Measurements from ENCODE around the gene OR13G1.
"Not testable (repeated sequence)": the region's sequence is repeated elsewhere in the genome, so short reads cannot be mapped to it uniquely, and the experiment has no call there.

The OR13G1 gene, protein sequence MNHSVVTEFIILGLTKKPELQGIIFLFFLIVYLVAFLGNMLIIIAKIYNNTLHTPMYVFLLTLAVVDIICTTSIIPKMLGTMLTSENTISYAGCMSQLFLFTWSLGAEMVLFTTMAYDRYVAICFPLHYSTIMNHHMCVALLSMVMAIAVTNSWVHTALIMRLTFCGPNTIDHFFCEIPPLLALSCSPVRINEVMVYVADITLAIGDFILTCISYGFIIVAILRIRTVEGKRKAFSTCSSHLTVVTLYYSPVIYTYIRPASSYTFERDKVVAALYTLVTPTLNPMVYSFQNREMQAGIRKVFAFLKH

GRCh38 chr1:247679639-247680038 lies at the start of gene OR13G1:
OR13G1 (minus strand) TSS chr1:247679739; CDS start chr1:247673041, 6,698 bp downstream.
- H3K4me3 Mint-ChIP-seq: no peak within 1 kb of the TSS
- H3K4me1 Mint-ChIP-seq: no peaks in the 10 kb centered on the region
- H3K27me3 Mint-ChIP-seq: peaks cover 2% of the 10 kb centered on the region
- no peaks in the 10 kb centered on the region for H3K36me3 Mint-ChIP-seq (ENCODE audit: low read depth)
- H3K9me3 Mint-ChIP-seq: no peaks in the 10 kb centered on the region
- H3K27ac Mint-ChIP-seq: no peak within 1 kb of the TSS
- ATAC-seq (no peak), DNase-seq (no peak)

DNA sequence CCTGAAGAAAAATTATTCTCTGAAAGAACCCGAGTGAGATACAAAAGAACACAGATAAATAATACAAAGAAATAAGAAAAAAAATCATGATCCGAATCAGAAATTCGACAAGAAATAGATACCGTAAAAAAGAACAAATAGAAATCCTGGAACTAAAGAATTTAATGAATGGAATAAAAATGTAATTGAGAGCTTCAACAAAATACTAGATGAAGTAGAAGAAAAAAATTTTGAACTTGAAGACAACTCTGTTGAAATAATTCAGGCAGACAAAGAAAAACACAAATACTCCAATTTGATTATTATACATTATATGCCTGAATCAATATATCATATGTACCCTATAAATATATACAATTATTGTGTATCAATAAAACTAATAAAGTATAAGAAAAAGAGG lies 41.7 kb upstream of the OR13G1 start:
- H3K27me3 Mint-ChIP-seq: no peaks in the 10 kb centered on the region
- H3K4me1 Mint-ChIP-seq: no peaks in the 10 kb centered on the region
- H3K27ac Mint-ChIP-seq: no peak overlapping the region
- no peak overlapping the region for H3K4me3 Mint-ChIP-seq
- no peak for ATAC-seq
- no peak for DNase-seq
- H3K36me3 Mint-ChIP-seq (ENCODE audit: low read depth): no peaks in the 10 kb centered on the region
- H3K9me3 Mint-ChIP-seq: peaks cover 10% of the 10 kb centered on the region

- H3K4me1 Mint-ChIP-seq: no peaks in the 10 kb centered on the region
- H3K27me3 Mint-ChIP-seq: no peaks in the 10 kb centered on the region
- H3K9me3 Mint-ChIP-seq: no peaks in the 10 kb centered on the region
- DNase-seq (no peak), ATAC-seq (no peak)
- no peak within 1 kb of the TSS for H3K27ac Mint-ChIP-seq
- no peak within 1 kb of the TSS for H3K4me3 Mint-ChIP-seq
- no peaks in the 10 kb centered on the region for H3K36me3 Mint-ChIP-seq (ENCODE audit: low read depth)
Measured at GRCh38 chr1:247716546-247716945, 37.0 kb upstream of the OR13G1 start, which contains the start of gene OR6F1. OR6F1 (minus strand) TSS chr1:247716646; CDS start chr1:247712755, 3,891 bp downstream.

DNA sequence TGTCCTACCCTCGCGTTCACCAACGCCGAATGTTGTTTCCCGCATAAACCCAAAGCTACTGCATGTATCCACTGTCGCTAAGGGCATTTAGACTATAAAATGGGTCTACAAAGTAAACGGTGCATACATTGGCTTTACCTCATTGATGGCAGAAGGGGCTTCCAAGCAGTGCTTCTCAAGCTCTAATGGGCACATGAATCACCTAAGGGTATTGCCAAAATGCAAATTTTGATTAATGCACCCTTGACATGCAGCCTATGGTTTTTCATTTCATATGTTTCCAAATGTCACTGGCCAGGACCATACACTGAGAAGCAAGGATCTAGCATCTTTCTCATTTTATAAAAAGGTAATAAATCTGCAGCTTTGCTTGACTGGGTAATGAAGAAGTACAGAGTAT lies 34.2 kb upstream of the OR13G1 start:
- no peaks in the 10 kb centered on the region for H3K27me3 Mint-ChIP-seq
- DNase-seq (no peak), ATAC-seq (no peak)
- no peaks in the 10 kb centered on the region for H3K4me1 Mint-ChIP-seq
- H3K27ac Mint-ChIP-seq: no peak overlapping the region
- no peak overlapping the region for H3K4me3 Mint-ChIP-seq
- H3K9me3 Mint-ChIP-seq: peaks cover 4% of the 10 kb centered on the region
- H3K36me3 Mint-ChIP-seq (ENCODE audit: low read depth): no peaks in the 10 kb centered on the region

DNA sequence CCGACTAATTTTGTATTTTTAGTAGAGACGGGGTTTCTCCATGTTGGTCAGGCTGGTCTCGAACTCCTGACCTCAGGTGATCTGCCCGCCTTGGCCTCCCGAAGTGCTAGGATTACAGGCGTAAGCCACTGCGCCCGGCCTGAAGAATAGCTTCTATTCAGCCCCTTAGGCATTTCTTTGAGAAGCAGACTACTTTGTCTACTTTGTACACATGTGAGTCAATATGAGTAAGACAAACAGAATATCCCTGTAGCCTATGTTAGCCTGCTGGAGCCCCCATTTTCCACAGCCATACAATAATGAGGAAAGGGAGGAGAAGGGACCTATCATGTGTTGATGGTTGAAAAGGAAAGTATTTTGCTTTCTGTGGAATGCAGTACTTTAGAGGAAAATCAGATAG lies 31.1 kb upstream of the OR13G1 start:
- not testable (repeated sequence) for H3K36me3 Mint-ChIP-seq (ENCODE audit: low read depth); H3K4me3 Mint-ChIP-seq; H3K9me3 Mint-ChIP-seq

GRCh38 chr1:247701338-247701737 lies 21.8 kb upstream of the OR13G1 start:
- H3K27ac Mint-ChIP-seq: no peak overlapping the region
- DNase-seq (no peak), ATAC-seq (no peak)
- H3K4me1 Mint-ChIP-seq: no peaks in the 10 kb centered on the region
- H3K9me3 Mint-ChIP-seq: no peaks in the 10 kb centered on the region
- H3K27me3 Mint-ChIP-seq: no peaks in the 10 kb centered on the region
- no peak overlapping the region for H3K4me3 Mint-ChIP-seq
- H3K36me3 Mint-ChIP-seq (ENCODE audit: low read depth): no peaks in the 10 kb centered on the region

More for the DNA sequence above, 31.1 kb upstream of the OR13G1 start:
- H3K4me1 Mint-ChIP-seq, ATAC-seq, H3K27ac Mint-ChIP-seq, H3K27me3 Mint-ChIP-seq, DNase-seq: not testable (repeated sequence)

GRCh38 chr1:247681288-247681897 lies 1.9 kb upstream of the OR13G1 start:
- H3K4me3 Mint-ChIP-seq: no peak overlapping the region
- no peak overlapping the region for H3K27ac Mint-ChIP-seq
- H3K36me3 Mint-ChIP-seq (ENCODE audit: low read depth): no peaks in the 10 kb centered on the region
- no peaks in the 10 kb centered on the region for H3K4me1 Mint-ChIP-seq
- DNase-seq (peak; percentile 42), ATAC-seq (peak; percentile 43)
- peaks cover 4% of the 10 kb centered on the region for H3K27me3 Mint-ChIP-seq
- H3K9me3 Mint-ChIP-seq: no peaks in the 10 kb centered on the region

GRCh38 chr1:247680171-247680570 lies 632 bp upstream of the OR13G1 start:
- H3K36me3 Mint-ChIP-seq (ENCODE audit: low read depth): no peaks in the 10 kb centered on the region
- ATAC-seq: no peak
- no peaks in the 10 kb centered on the region for H3K9me3 Mint-ChIP-seq
- H3K4me3 Mint-ChIP-seq: no peak overlapping the region
- peaks cover 2% of the 10 kb centered on the region for H3K27me3 Mint-ChIP-seq
- DNase-seq: no peak
- H3K27ac Mint-ChIP-seq: no peak overlapping the region
- H3K4me1 Mint-ChIP-seq: no peaks in the 10 kb centered on the region

DNA sequence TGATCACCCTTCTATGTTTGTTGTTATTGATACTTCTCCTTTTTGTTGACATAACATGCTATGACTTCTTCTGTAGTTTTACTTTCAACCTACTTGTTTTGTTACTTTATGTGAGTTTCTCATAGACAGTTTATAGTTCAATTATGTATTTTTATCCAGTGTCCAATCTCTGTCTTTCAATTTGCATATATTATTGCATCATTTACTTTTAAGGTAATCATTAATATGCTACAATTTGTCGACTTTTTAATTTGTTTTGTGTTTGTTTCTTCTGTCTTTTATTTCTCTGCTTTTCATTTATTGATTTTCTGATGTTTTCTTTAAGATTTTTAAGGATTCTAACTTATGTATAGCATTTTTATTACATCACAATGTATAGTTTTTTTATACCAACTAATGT lies 10.3 kb downstream of the OR13G1 start:
- H3K4me1 Mint-ChIP-seq: no peaks in the 10 kb centered on the region
- H3K9me3 Mint-ChIP-seq: peaks cover 7% of the 10 kb centered on the region
- H3K27ac Mint-ChIP-seq: no peak overlapping the region
- H3K27me3 Mint-ChIP-seq: no peaks in the 10 kb centered on the region
- H3K36me3 Mint-ChIP-seq (ENCODE audit: low read depth): no peaks in the 10 kb centered on the region
- no peak overlapping the region for H3K4me3 Mint-ChIP-seq
- ATAC-seq (no peak), DNase-seq (no peak)

DNA sequence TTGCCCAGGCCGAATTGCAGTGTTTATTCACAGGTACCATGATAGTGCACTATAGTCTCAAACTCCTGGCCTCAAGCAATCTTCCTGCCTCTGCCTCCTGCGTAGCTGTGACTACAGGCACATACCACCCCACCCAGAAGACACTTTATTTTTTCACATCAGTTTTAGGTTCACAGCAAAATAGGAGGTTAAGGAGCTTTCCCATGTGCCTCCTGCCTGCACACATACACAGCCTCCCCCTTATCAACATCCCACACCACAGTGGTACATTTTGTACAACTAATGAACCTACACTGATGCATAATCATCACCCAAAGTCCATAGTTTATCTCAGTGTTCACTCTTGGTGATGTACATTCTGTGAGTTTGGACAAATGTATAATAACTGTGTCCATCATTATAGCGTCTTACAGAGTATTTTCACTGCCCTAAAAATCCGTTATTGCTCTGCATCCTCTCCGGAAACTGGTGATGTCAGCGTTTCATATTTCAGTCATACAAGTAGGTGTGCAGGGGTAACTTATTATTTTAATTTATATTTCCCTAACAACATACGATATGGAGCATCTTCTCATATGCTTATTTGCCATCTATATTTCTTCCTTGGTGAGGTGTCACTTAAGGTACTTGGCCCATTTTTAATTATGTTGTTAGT lies 23.2 kb downstream of the OR13G1 start:
- Mint-ChIP-seq H3K9me3 (no peaks in the 10 kb centered on the region), H3K27ac (no peak overlapping the region)

DNA sequence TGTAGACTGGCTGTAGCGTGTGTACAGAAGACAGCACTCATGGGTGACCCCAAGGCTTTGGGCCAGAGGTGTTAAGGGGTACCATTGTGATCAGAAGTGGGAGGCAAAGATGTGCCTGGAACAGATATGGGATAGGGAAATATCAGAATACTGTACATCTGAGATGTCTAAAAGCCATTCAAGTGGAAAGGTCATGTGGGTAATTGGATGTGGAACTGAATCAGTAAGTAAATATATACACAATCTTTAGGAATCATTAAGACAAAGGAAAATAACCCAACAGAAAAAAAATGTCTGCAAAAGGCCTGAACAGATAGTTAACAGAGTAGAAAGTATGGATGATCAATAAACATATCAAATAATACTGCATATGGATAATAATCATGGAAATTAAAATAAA lies 26.5 kb downstream of the OR13G1 start:
- Mint-ChIP-seq H3K36me3 (ENCODE audit: low read depth) (no peaks in the 10 kb centered on the region), H3K4me3 (no peak overlapping the region), H3K27ac (no peak overlapping the region), H3K27me3 (no peaks in the 10 kb centered on the region), H3K4me1 (no peaks in the 10 kb centered on the region), H3K9me3 (no peaks in the 10 kb centered on the region)
- ATAC-seq (no peak), DNase-seq (no peak)

More for the DNA sequence above, 23.2 kb downstream of the OR13G1 start:
- DNase-seq: no peak
- H3K4me1 Mint-ChIP-seq: no peaks in the 10 kb centered on the region
- H3K4me3 Mint-ChIP-seq: no peak overlapping the region
- no peaks in the 10 kb centered on the region for H3K36me3 Mint-ChIP-seq (ENCODE audit: low read depth)
- ATAC-seq: no peak
- no peaks in the 10 kb centered on the region for H3K27me3 Mint-ChIP-seq

DNA sequence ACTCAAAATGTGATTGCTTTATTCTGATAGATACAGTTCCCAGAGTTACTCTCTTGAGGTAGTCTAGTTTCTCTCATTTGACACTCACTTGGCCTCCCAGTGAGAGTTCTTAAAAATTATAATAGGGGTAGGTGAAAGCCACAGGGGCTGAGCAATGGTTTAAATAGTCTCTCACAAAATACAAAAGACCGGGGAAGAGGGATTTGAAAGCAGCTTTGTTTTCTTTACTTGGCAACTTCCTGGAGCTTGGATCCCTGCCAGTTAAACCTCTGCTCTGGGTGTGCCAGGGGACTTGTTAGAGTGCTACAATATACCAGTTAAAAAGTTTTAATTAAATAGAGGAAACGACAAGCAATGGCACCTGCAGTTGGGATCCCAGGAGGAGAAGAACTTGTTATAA lies 31.7 kb downstream of the OR13G1 start:
- Mint-ChIP-seq H3K9me3 (no peaks in the 10 kb centered on the region), H3K4me3 (no peak overlapping the region)

DNA sequence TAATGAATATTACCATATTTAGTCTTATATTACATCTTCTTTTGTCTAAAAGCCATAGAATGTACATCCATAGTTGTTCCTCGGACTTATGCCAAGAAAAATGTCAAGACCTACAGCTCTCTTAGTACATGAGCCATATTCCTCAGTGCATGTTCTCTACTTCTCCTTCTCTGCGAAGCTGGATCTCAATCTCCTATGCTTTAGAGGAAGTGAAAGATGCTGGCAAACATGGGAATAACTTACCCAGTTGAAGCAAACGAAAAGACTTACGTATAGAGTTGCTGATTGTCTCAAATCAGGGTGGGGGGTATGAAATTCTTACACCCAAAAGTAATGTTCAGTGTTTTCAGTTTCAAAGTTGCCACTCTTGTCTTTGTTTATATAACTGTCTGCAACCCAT lies 32.7 kb downstream of the OR13G1 start:
- Mint-ChIP-seq H3K27ac (no peak overlapping the region), H3K4me1 (no peaks in the 10 kb centered on the region), H3K9me3 (no peaks in the 10 kb centered on the region), H3K4me3 (no peak overlapping the region), H3K36me3 (ENCODE audit: low read depth) (no peaks in the 10 kb centered on the region), H3K27me3 (no peaks in the 10 kb centered on the region)
- ATAC-seq: no peak
- DNase-seq: no peak

More for the DNA sequence above, 31.7 kb downstream of the OR13G1 start:
- Mint-ChIP-seq H3K36me3 (ENCODE audit: low read depth) (no peaks in the 10 kb centered on the region), H3K4me1 (no peaks in the 10 kb centered on the region), H3K27me3 (no peaks in the 10 kb centered on the region), H3K27ac (no peak overlapping the region)
- no peak for DNase-seq
- ATAC-seq: no peak

DNA sequence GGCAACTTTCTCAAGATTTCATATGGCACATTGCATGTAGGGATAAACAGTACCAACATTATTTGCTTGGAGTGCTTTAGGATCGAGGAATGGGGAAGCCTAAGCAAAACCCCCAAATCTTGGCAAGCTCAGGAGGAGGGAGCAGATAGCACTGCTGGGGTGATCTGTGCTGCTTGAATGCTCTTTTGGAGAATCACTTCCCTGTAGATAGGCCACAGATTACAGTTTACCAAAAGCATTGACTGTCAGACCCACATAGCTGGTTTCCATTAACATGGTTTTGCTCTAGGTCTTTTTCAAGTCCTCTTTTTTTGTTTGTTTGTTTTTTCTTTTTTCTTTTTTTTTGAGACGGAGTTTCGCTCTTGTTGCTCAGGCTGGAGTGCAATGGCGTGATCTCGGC lies 36.8 kb downstream of the OR13G1 start:
- peaks cover 2% of the 10 kb centered on the region for H3K36me3 Mint-ChIP-seq (ENCODE audit: low read depth)
- H3K27ac Mint-ChIP-seq: no peak overlapping the region
- H3K9me3 Mint-ChIP-seq: peaks cover 8% of the 10 kb centered on the region
- no peak overlapping the region for H3K4me3 Mint-ChIP-seq
- ATAC-seq (no peak), DNase-seq (no peak)
- peaks cover 20% of the 10 kb centered on the region for H3K27me3 Mint-ChIP-seq
- peaks cover 4% of the 10 kb centered on the region for H3K4me1 Mint-ChIP-seq

- ATAC-seq (peak; percentile 70), DNase-seq (peak; percentile 38)
- no peak overlapping the region for H3K4me3 Mint-ChIP-seq
Measured at GRCh38 chr1:247639381-247639981, 40.1 kb downstream of the OR13G1 start.

More at GRCh38 chr1:247639381-247639981, 40.1 kb downstream of the OR13G1 start:
- peaks cover 8% of the 10 kb centered on the region for H3K9me3 Mint-ChIP-seq
- peaks cover 2% of the 10 kb centered on the region for H3K36me3 Mint-ChIP-seq (ENCODE audit: low read depth)
- H3K27ac Mint-ChIP-seq: no peak overlapping the region
- H3K4me1 Mint-ChIP-seq: peaks cover 4% of the 10 kb centered on the region
- peaks cover 26% of the 10 kb centered on the region for H3K27me3 Mint-ChIP-seq

Measured in activated naive CD8-positive, alpha-beta T cell treated with anti-CD3 and anti-CD28 coated beads, Interleukin-2, amount 50 U/mL, for 24 hours (primary cell).